HUES48 (cell line): ENCODE results near the gene FAT2.

ENCODE experiments used
- H3K27ac ChIP-seq: one replicate; pipeline ENCODE4 v1.7.0; 2013; ENCODE audit warnings: low read depth, low read length, inconsistent platforms
- H3K27me3 ChIP-seq: 2 replicates; pipeline ENCODE4 v1.6.1; 2013; ENCODE audit warnings: mild to moderate bottlenecking, low read length; ENCODE audit not compliant: control insufficient read depth, insufficient read depth
- H3K36me3 ChIP-seq: 2 replicates; pipeline ENCODE4 v1.6.1; 2013; ENCODE audit warnings: low read length; ENCODE audit not compliant: control insufficient read depth, insufficient read depth
- H3K4me1 ChIP-seq: 2 replicates; pipeline ENCODE4 v1.6.1; 2013; ENCODE audit warnings: mild to moderate bottlenecking, low read length; ENCODE audit not compliant: control insufficient read depth, insufficient read depth
- H3K4me3 ChIP-seq: 2 replicates; pipeline ENCODE4 v1.5.1; 2013; ENCODE audit warnings: mild to moderate bottlenecking, low read depth, low read length
- H3K9ac ChIP-seq: 2 replicates; pipeline ENCODE4 v1.6.1; 2013; ENCODE audit warnings: mild to moderate bottlenecking, low read depth, low read length, moderate library complexity
- H3K9me3 ChIP-seq: 2 replicates; pipeline ENCODE4 v1.6.1; 2013; ENCODE audit warnings: low read length; ENCODE audit not compliant: control insufficient read depth, insufficient read depth

The FAT2 gene

GRCh38 chr5:151591144-151591819 is at the start of gene FAT2:
Gene FAT2 (minus strand): TSS chr5:151591331. CDS start chr5:151568931, 22,400 bp downstream.
- no peak within 1 kb of the TSS for H3K4me3 ChIP-seq
- no peaks in the 10 kb centered on the region for H3K9me3 ChIP-seq
- no peak within 1 kb of the TSS for H3K27ac ChIP-seq

GRCh38 chr5:151638619-151639018 is 47.5 kb upstream of the FAT2 start:
- Histone ChIP-seq H3K27me3 (peaks cover 13% of the 10 kb centered on the region), H3K9ac (no peak overlapping the region), H3K9me3 (no peaks in the 10 kb centered on the region), H3K4me1 (no peaks in the 10 kb centered on the region), H3K27ac (no peak overlapping the region), H3K4me3 (no peak overlapping the region), H3K36me3 (no peaks in the 10 kb centered on the region)

More at GRCh38 chr5:151591144-151591819, at the start of gene FAT2:
- H3K9ac ChIP-seq, result no peak within 1 kb of the TSS
- peaks cover 4% of the 10 kb centered on the region; the same call in 1 of the 2 replicates for H3K27me3 ChIP-seq
- no peaks in the 10 kb centered on the region for H3K36me3 ChIP-seq
- peaks cover 11% of the 10 kb centered on the region for H3K4me1 ChIP-seq

- H3K27ac ChIP-seq, result no peak overlapping the region
- H3K9me3 ChIP-seq, result no peaks in the 10 kb centered on the region
- H3K9ac ChIP-seq, result no peak overlapping the region
- H3K36me3 ChIP-seq, result no peaks in the 10 kb centered on the region
- peaks cover 13% of the 10 kb centered on the region for H3K27me3 ChIP-seq
- no peaks in the 10 kb centered on the region for H3K4me1 ChIP-seq
- H3K4me3 ChIP-seq, result no peak overlapping the region
Measured at GRCh38 chr5:151637676-151638075, 46.5 kb upstream of the FAT2 start.

- Histone ChIP-seq H3K4me1 (no peaks in the 10 kb centered on the region), H3K27me3 (peaks cover 13% of the 10 kb centered on the region)
Measured at GRCh38 chr5:151633892-151634291, 42.8 kb upstream of the FAT2 start.

GRCh38 chr5:151632941-151633340 is 41.8 kb upstream of the FAT2 start:
- Histone ChIP-seq H3K4me3 (no peak overlapping the region), H3K4me1 (0 out of 2 replicates have a peak, but pooled peaks cover 3% of the 10 kb centered on the region), H3K9ac (no peak overlapping the region), H3K9me3 (no peaks in the 10 kb centered on the region), H3K36me3 (no peaks in the 10 kb centered on the region), H3K27ac (no peak overlapping the region), H3K27me3 (peaks cover 8% of the 10 kb centered on the region; the same call in 1 of the 2 replicates)

More at GRCh38 chr5:151633892-151634291, 42.8 kb upstream of the FAT2 start:
- Histone ChIP-seq H3K36me3 (no peaks in the 10 kb centered on the region), H3K9ac (no peak overlapping the region), H3K9me3 (no peaks in the 10 kb centered on the region), H3K27ac (no peak overlapping the region), H3K4me3 (no peak overlapping the region)

GRCh38 chr5:151632524-151632923 is 41.4 kb upstream of the FAT2 start:
- Histone ChIP-seq H3K36me3 (no peaks in the 10 kb centered on the region), H3K9me3 (no peaks in the 10 kb centered on the region), H3K27ac (no peak overlapping the region), H3K9ac (no peak overlapping the region), H3K4me3 (no peak overlapping the region), H3K4me1 (0 out of 2 replicates have a peak, but pooled peaks cover 3% of the 10 kb centered on the region), H3K27me3 (peaks cover 8% of the 10 kb centered on the region; the same call in 1 of the 2 replicates)

GRCh38 chr5:151631941-151632340 is 40.8 kb upstream of the FAT2 start:
- Histone ChIP-seq H3K9ac (no peak overlapping the region), H3K27ac (no peak overlapping the region), H3K4me3 (no peak overlapping the region), H3K27me3 (peaks cover 8% of the 10 kb centered on the region; the same call in 1 of the 2 replicates), H3K9me3 (no peaks in the 10 kb centered on the region), H3K36me3 (no peaks in the 10 kb centered on the region), H3K4me1 (0 out of 2 replicates have a peak, but pooled peaks cover 3% of the 10 kb centered on the region)

GRCh38 chr5:151630088-151630487 is 39.0 kb upstream of the FAT2 start:
- no peak overlapping the region for H3K9ac ChIP-seq
- no peaks in the 10 kb centered on the region for H3K9me3 ChIP-seq
- H3K4me3 ChIP-seq, result no peak overlapping the region
- no peaks in the 10 kb centered on the region for H3K27me3 ChIP-seq
- H3K36me3 ChIP-seq, result no peaks in the 10 kb centered on the region
- 0 out of 2 replicates have a peak, but pooled peaks cover 3% of the 10 kb centered on the region for H3K4me1 ChIP-seq
- no peak overlapping the region for H3K27ac ChIP-seq

- Histone ChIP-seq H3K27ac (no peak overlapping the region), H3K27me3 (no peaks in the 10 kb centered on the region), H3K4me3 (no peak overlapping the region), H3K9me3 (no peaks in the 10 kb centered on the region), H3K36me3 (no peaks in the 10 kb centered on the region), H3K4me1 (0 out of 2 replicates have a peak, but pooled peaks cover 3% of the 10 kb centered on the region), H3K9ac (no peak overlapping the region)
Measured at GRCh38 chr5:151628112-151628823, 37.1 kb upstream of the FAT2 start.

- no peak overlapping the region for H3K27ac ChIP-seq
Measured at GRCh38 chr5:151627650-151628049, 36.5 kb upstream of the FAT2 start.

GRCh38 chr5:151625285-151625684 is 34.2 kb upstream of the FAT2 start:
- H3K9me3 ChIP-seq, result no peaks in the 10 kb centered on the region
- H3K4me1 ChIP-seq, result peaks cover 9% of the 10 kb centered on the region

More at GRCh38 chr5:151627650-151628049, 36.5 kb upstream of the FAT2 start:
- H3K4me3 ChIP-seq, result no peak overlapping the region
- no peaks in the 10 kb centered on the region for H3K36me3 ChIP-seq
- H3K27me3 ChIP-seq, result no peaks in the 10 kb centered on the region
- H3K9ac ChIP-seq, result no peak overlapping the region
- 0 out of 2 replicates have a peak, but pooled peaks cover 3% of the 10 kb centered on the region for H3K4me1 ChIP-seq
- no peaks in the 10 kb centered on the region for H3K9me3 ChIP-seq

More at GRCh38 chr5:151625285-151625684, 34.2 kb upstream of the FAT2 start:
- Histone ChIP-seq H3K9ac (no peak overlapping the region), H3K27ac (no peak overlapping the region), H3K27me3 (no peaks in the 10 kb centered on the region), H3K4me3 (no peak overlapping the region), H3K36me3 (no peaks in the 10 kb centered on the region)
